22Rv1 (cell line): Measurements from ENCODE around the gene SORCS2.

Experiments
- H3K27ac ChIP-seq: fragments of 450-650 bp; 2 replicates; pipeline ENCODE4 v1.5.1; 2017
- CTCF ChIP-seq: fragments of 450-650 bp; IDR thresholded peaks from 2 replicates; pipeline ENCODE4 v1.5.1; 2017; ENCODE audit warnings: mild to moderate bottlenecking
- ZFX ChIP-seq: fragments of 450-650 bp; IDR thresholded peaks from 2 replicates; pipeline ENCODE4 v1.6.1; 2017; ENCODE audit warnings: antibody characterized with exemption, borderline replicate concordance

The SORCS2 gene

GRCh38 chr4:7692451-7693236 lies 500.3 kb downstream of the SORCS2 start:
- TF ChIP-seq CTCF = no peak
- no peak for TF ChIP-seq ZFX
- H3K27ac ChIP-seq = no peak overlapping the region

GRCh38 chr4:7693237-7693608 lies 500.9 kb downstream of the SORCS2 start:
- no peak overlapping the region for H3K27ac ChIP-seq
- TF ChIP-seq ZFX (no peak), CTCF (no peak)

DNA sequence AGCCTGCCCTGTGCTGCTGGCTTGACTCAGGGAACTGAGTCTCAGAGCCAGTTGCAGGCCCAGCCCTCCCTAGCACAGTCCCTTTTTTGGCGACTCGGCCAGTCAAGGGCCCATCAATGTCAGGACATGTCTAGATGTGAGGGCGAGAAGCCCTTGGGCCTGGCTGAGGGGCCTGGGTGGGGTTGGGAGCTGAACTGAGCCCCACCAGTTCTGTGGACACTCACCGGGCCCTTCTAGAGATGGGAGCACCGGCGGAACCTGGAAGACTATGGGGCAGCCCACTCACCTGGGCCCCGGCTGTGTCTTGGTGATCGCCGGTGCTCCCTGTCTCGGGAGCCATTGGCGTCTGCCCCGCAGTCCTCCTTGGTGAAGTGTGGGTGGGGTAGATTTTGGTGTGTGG lies 501.4 kb downstream of the SORCS2 start:
- TF ChIP-seq ZFX (no peak), CTCF (no peak)
- H3K27ac ChIP-seq = no peak overlapping the region

DNA sequence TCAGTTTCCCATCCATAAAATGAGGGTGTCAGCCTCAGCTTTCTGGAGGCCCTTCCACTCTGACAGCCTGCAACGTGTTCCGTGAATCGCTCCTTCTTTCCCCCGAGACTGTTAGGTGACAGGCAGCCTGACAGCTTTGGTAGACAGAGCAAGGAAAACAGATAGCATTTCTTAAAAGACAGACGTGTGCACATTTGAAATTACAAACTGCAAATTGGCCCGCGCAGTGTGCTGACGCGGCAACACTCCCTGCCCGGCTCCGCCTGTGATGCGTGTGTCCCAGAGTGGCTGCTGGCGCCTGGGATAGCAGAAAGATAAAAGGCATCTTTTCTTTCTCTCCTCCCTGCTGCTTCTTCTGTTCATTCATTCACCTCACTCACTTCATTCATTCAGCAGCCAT lies 502.0 kb downstream of the SORCS2 start:
- TF ChIP-seq CTCF (no peak), ZFX (no peak)
- H3K27ac ChIP-seq = no peak overlapping the region

DNA sequence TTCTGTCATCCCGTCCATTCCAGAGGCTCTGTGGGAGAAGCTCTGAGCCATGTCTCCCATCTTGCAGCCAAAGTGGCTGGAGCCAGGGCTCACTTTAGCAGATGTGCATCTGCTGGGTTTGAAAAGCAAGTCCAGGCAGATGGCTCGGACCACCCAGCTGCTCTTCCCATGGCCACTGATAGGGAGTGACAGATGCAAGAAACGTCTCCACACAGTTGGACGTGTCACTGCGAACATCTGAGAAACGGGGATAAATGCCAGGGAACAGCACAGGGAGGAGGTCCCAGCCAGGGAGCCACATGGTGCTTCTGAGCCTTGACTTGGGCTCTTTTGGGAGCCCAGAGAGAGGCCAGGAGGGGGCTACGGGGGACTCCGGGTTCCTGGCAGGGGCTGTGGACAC lies 505.0 kb downstream of the SORCS2 start:
- H3K27ac ChIP-seq = no peak overlapping the region
- TF ChIP-seq ZFX (no peak), CTCF (no peak)

DNA sequence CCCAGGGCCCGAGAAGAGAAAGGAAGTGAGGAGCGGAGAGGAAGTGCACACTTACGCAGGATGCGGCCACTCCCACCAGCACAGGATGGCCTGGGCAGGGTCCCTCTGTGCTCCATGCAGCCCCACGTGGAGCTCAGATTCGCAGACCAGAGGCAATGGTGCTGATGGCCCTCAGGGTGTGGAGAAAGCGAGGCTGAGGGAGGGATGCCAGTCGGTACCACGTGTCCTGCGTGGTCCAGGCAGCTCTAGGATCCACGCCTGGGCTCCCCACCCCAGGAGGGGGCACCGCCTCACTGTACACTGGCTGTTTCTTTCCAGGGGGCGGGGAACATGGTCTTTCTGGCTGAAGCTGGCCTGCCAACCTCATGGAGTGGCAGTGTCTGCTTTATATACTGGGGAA lies 505.5 kb downstream of the SORCS2 start:
- H3K27ac ChIP-seq = no peak overlapping the region
- TF ChIP-seq ZFX (no peak), CTCF (no peak)

- TF ChIP-seq CTCF (peak; percentile 36), ZFX (no peak)
- H3K27ac ChIP-seq = no peak overlapping the region
Measured at GRCh38 chr4:7698584-7698983, 506.2 kb downstream of the SORCS2 start.
